ENCODE data around the gene PIK3CA.

PIK3CA gene

GRCh38 chr3:179276001-179276400 is 127.8 kb downstream of the PIK3CA start:
- Histone ChIP-seq H3K27me3 (ENCODE audit: insufficient read depth, insufficient read length) (no peaks in the 10 kb centered on the region), H3K4me3 (ENCODE audit: insufficient read length, low read depth) (no peak overlapping the region), H3K9me3 (ENCODE audit: insufficient read depth, low read length) (no peaks in the 10 kb centered on the region), H3K36me3 (ENCODE audit: insufficient read depth, insufficient read length, low read length) (no peaks in the 10 kb centered on the region), H3K9ac (ENCODE audit: insufficient read length, low read depth) (no peak overlapping the region), H3K4me1 (ENCODE audit: insufficient read depth, insufficient read length) (no peaks in the 10 kb centered on the region)
- TF ChIP-seq ZNF274 (IDR thresholded peaks at IDR 0.05; ENCODE audit: low read depth, low read length) (no peak), SUZ12 (IDR thresholded peaks at IDR 0.05; ENCODE audit: extremely low read depth, insufficient read depth, insufficient read length) (no peak)
- no peak for DNase-seq (ENCODE audit: low read depth, low spot score)

DNA sequence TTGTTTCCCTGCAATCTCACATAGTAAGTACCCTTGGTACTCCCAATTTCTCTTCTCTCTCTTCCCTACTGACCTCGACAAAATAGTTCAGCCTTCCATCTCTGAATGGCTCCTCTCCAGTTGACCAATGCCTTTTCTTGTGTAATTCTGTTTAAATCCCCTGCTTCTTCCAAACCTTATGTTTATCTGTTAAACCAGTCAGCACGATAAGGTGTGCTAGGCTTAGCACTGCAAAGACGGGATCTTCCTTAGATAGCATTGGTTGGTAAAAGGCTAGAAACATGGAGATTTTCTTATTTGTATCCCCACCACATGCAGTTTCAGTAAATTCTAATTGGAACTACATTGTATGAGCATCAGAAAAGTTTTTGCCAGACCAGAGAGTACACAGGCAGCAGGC is 128.6 kb downstream of the PIK3CA start:
- no peaks in the 10 kb centered on the region for H3K36me3 ChIP-seq (ENCODE audit: insufficient read depth, insufficient read length, low read length)
- H3K27me3 ChIP-seq (ENCODE audit: insufficient read depth, insufficient read length): no peaks in the 10 kb centered on the region
- no peaks in the 10 kb centered on the region for H3K4me1 ChIP-seq (ENCODE audit: insufficient read depth, insufficient read length)
- DNase-seq (ENCODE audit: low read depth, low spot score): no peak
- H3K4me3 ChIP-seq (ENCODE audit: insufficient read length, low read depth): no peak overlapping the region
- H3K9ac ChIP-seq (ENCODE audit: insufficient read length, low read depth): no peak overlapping the region
- no peak for TF ChIP-seq SUZ12 (IDR thresholded peaks at IDR 0.05; ENCODE audit: extremely low read depth, insufficient read depth, insufficient read length)
- no peak for TF ChIP-seq YY1 (IDR thresholded peaks at IDR 0.05; ENCODE audit: insufficient read depth, insufficient read length)
- TF ChIP-seq ZNF274 (IDR thresholded peaks at IDR 0.05; ENCODE audit: low read depth, low read length): no peak
- no peaks in the 10 kb centered on the region for H3K9me3 ChIP-seq (ENCODE audit: insufficient read depth, low read length)

- TF ChIP-seq SUZ12 (IDR thresholded peaks at IDR 0.05; ENCODE audit: extremely low read depth, insufficient read depth, insufficient read length) (no peak), ZNF274 (IDR thresholded peaks at IDR 0.05; ENCODE audit: low read depth, low read length) (no peak), YY1 (IDR thresholded peaks at IDR 0.05; ENCODE audit: insufficient read depth, insufficient read length) (no peak)
- H3K9ac ChIP-seq (ENCODE audit: insufficient read length, low read depth): no peak overlapping the region
Measured at GRCh38 chr3:179278151-179278550, 130.0 kb downstream of the PIK3CA start.

DNA sequence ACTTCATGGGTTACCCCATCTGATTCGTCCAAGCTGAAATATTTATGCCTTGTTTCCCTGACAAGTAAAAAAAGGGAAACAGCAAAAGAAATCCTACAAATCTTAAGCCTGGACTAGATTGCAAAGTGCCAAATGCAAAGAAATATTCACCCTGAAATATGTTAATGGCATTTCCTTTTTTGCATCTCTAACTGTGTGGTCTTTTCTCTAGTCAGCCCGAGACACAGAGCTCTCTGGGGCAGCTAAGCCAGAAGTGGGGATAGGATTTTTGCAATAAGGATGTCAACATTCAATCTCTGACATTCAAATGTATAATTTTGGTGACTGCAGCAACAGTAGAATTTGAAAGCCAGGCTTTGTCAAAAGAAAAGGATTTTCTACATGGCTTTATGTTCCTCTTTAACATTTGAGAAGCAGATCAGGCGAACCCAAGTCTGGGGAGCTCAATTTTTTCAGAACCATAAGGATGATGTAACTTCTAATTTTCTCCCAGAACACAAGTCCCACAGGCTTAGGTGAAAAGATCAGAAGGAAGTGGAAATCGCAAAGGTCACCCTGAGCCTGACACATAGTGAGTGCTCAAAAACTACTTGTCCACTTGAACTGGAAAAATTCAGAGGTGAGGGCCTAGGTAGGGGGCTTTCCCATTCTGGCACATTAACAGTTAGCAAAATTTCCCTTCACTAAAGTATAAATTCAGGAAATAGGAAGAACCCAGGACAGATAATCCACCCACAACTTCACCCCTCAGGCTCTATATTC is 131.0 kb downstream of the PIK3CA start:
- no peaks in the 10 kb centered on the region for H3K27me3 ChIP-seq (ENCODE audit: insufficient read depth, insufficient read length)
- no peak overlapping the region for H3K9ac ChIP-seq (ENCODE audit: insufficient read length, low read depth)
- H3K4me1 ChIP-seq (ENCODE audit: insufficient read depth, insufficient read length): no peaks in the 10 kb centered on the region
- no peaks in the 10 kb centered on the region for H3K9me3 ChIP-seq (ENCODE audit: insufficient read depth, low read length)
- no peak overlapping the region for H3K4me3 ChIP-seq (ENCODE audit: insufficient read length, low read depth)
- no peaks in the 10 kb centered on the region for H3K36me3 ChIP-seq (ENCODE audit: insufficient read depth, insufficient read length, low read length)
- no peak for DNase-seq (ENCODE audit: low read depth, low spot score)
- TF ChIP-seq YY1 (IDR thresholded peaks at IDR 0.05; ENCODE audit: insufficient read depth, insufficient read length): no peak

More at GRCh38 chr3:179278151-179278550, 130.0 kb downstream of the PIK3CA start:
- no peak overlapping the region for H3K4me3 ChIP-seq (ENCODE audit: insufficient read length, low read depth)
- no peaks in the 10 kb centered on the region for H3K4me1 ChIP-seq (ENCODE audit: insufficient read depth, insufficient read length)
- DNase-seq (ENCODE audit: low read depth, low spot score): no peak
- no peaks in the 10 kb centered on the region for H3K9me3 ChIP-seq (ENCODE audit: insufficient read depth, low read length)
- no peaks in the 10 kb centered on the region for H3K36me3 ChIP-seq (ENCODE audit: insufficient read depth, insufficient read length, low read length)
- H3K27me3 ChIP-seq (ENCODE audit: insufficient read depth, insufficient read length): no peaks in the 10 kb centered on the region

DNA sequence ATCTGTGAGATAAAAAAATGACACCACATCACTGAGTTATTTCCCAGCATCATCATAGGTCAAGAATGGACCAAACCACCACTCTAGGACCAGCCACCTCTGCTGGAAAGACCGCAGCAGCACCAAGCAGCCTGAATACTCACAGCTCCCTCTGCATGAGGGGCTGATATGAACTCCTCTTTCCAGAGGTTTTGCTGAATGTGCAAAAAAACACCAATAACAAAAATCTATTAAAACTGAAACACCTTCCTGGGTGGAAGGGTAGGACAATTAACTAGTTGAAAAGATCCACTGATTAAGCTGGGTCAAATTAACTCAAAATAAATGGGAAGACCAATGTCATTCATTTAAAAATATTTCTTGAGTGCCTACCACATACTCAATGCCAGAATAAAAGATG is 131.7 kb downstream of the PIK3CA start:
- Histone ChIP-seq H3K4me1 (ENCODE audit: insufficient read depth, insufficient read length) (no peaks in the 10 kb centered on the region), H3K27me3 (ENCODE audit: insufficient read depth, insufficient read length) (no peaks in the 10 kb centered on the region), H3K36me3 (ENCODE audit: insufficient read depth, insufficient read length, low read length) (no peaks in the 10 kb centered on the region), H3K9ac (ENCODE audit: insufficient read length, low read depth) (no peak overlapping the region), H3K4me3 (ENCODE audit: insufficient read length, low read depth) (no peak overlapping the region), H3K9me3 (ENCODE audit: insufficient read depth, low read length) (no peaks in the 10 kb centered on the region)
- no peak for DNase-seq (ENCODE audit: low read depth, low spot score)
- no peak for TF ChIP-seq YY1 (IDR thresholded peaks at IDR 0.05; ENCODE audit: insufficient read depth, insufficient read length)
- TF ChIP-seq SUZ12 (IDR thresholded peaks at IDR 0.05; ENCODE audit: extremely low read depth, insufficient read depth, insufficient read length): no peak
- TF ChIP-seq ZNF274 (IDR thresholded peaks at IDR 0.05; ENCODE audit: low read depth, low read length): no peak

- no peak for TF ChIP-seq YY1 (IDR thresholded peaks at IDR 0.05; ENCODE audit: insufficient read depth, insufficient read length)
- no peak for TF ChIP-seq ZNF274 (IDR thresholded peaks at IDR 0.05; ENCODE audit: low read depth, low read length)
- no peak for TF ChIP-seq SUZ12 (IDR thresholded peaks at IDR 0.05; ENCODE audit: extremely low read depth, insufficient read depth, insufficient read length)
- no peaks in the 10 kb centered on the region for H3K9me3 ChIP-seq (ENCODE audit: insufficient read depth, low read length)
Measured at GRCh38 chr3:179281825-179282224, 133.7 kb downstream of the PIK3CA start.

DNA sequence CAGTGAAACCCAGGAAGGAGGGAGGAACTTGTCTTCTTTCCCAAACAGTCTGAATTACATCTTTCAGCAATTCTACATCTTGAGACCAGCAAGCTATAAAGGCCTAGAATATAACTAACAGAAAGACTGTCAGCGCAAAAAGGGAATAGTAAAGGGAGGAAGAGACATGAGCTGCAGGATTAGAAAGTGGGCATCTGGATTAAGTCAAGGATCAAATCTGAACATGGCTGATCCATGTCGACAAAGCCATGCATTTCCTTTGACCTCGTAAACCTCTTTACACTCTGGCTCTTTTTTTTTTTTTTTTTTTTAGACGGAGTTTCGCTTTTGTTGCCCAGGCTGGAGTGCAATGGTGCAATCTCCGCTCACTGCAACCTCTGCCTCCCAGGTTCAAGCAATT is 138.2 kb downstream of the PIK3CA start:
- Histone ChIP-seq H3K4me3 (ENCODE audit: insufficient read length, low read depth) (no peak overlapping the region), H3K27me3 (ENCODE audit: insufficient read depth, insufficient read length) (no peaks in the 10 kb centered on the region), H3K4me1 (ENCODE audit: insufficient read depth, insufficient read length) (no peaks in the 10 kb centered on the region), H3K9ac (ENCODE audit: insufficient read length, low read depth) (no peak overlapping the region), H3K9me3 (ENCODE audit: insufficient read depth, low read length) (0 out of 2 replicates have a peak, but pooled peaks cover 5% of the 10 kb centered on the region), H3K36me3 (ENCODE audit: insufficient read depth, insufficient read length, low read length) (no peaks in the 10 kb centered on the region)
- DNase-seq (ENCODE audit: low read depth, low spot score): no peak
- TF ChIP-seq SUZ12 (IDR thresholded peaks at IDR 0.05; ENCODE audit: extremely low read depth, insufficient read depth, insufficient read length) (no peak), ZNF274 (IDR thresholded peaks at IDR 0.05; ENCODE audit: low read depth, low read length) (no peak), YY1 (IDR thresholded peaks at IDR 0.05; ENCODE audit: insufficient read depth, insufficient read length) (no peak)

More at GRCh38 chr3:179281825-179282224, 133.7 kb downstream of the PIK3CA start:
- no peak overlapping the region for H3K9ac ChIP-seq (ENCODE audit: insufficient read length, low read depth)
- no peak for DNase-seq (ENCODE audit: low read depth, low spot score)
- no peaks in the 10 kb centered on the region for H3K27me3 ChIP-seq (ENCODE audit: insufficient read depth, insufficient read length)
- no peaks in the 10 kb centered on the region for H3K4me1 ChIP-seq (ENCODE audit: insufficient read depth, insufficient read length)
- no peaks in the 10 kb centered on the region for H3K36me3 ChIP-seq (ENCODE audit: insufficient read depth, insufficient read length, low read length)
- no peak overlapping the region for H3K4me3 ChIP-seq (ENCODE audit: insufficient read length, low read depth)

Measured in NT2/D1 (cell line).